ENCODE data around the gene PLPP3. TPM values are rescaled to one million over a fixed set of nuclear protein-coding genes. Genes with fewer than 3 reads are reported as not detected.
A peak's percentile ranks its signal among the peaks of the same experiment; 100 is the strongest.

Gene PLPP3
- total RNA-seq, 1 donor from 2014 or later: 4.9 TPM

- TF ChIP-seq CTCF (IDR thresholded peaks at IDR 0.05; ENCODE audit: insufficient read depth, low read length, poor library complexity, severe bottlenecking): no peak
- no peak for DNase-seq (ENCODE audit: low read depth)
- H3K4me3 ChIP-seq (ENCODE audit: low read depth, low read length): peak overlapping the region; percentile 82
Observed at GRCh38 chr1:56578138-56578962, 1.0 kb downstream of the PLPP3 start.

GRCh38 chr1:56577406-56578137 lies 1.8 kb downstream of the PLPP3 start:
- Histone ChIP-seq H3K27me3 (ENCODE audit: control insufficient read depth, insufficient read depth, low read length) (no peaks in the 10 kb centered on the region), H3K4me3 (ENCODE audit: low read depth, low read length) (peak overlapping the region; percentile 82), H3K36me3 (ENCODE audit: control insufficient read depth, insufficient read depth, low read length) (no peaks in the 10 kb centered on the region)
- no peak for DNase-seq (ENCODE audit: low read depth)
- TF ChIP-seq CTCF (IDR thresholded peaks at IDR 0.05; ENCODE audit: insufficient read depth, low read length, poor library complexity, severe bottlenecking): no peak

More at GRCh38 chr1:56578138-56578962, 1.0 kb downstream of the PLPP3 start:
- Histone ChIP-seq H3K27me3 (ENCODE audit: control insufficient read depth, insufficient read depth, low read length) (no peaks in the 10 kb centered on the region), H3K36me3 (ENCODE audit: control insufficient read depth, insufficient read depth, low read length) (no peaks in the 10 kb centered on the region)

GRCh38 chr1:56576880-56577405 lies 2.4 kb downstream of the PLPP3 start:
- Histone ChIP-seq H3K27me3 (ENCODE audit: control insufficient read depth, insufficient read depth, low read length) (no peaks in the 10 kb centered on the region), H3K4me3 (ENCODE audit: low read depth, low read length) (peak overlapping the region; percentile 8), H3K36me3 (ENCODE audit: control insufficient read depth, insufficient read depth, low read length) (no peaks in the 10 kb centered on the region)
- peak; percentile 36 for TF ChIP-seq CTCF (IDR thresholded peaks at IDR 0.05; ENCODE audit: insufficient read depth, low read length, poor library complexity, severe bottlenecking)
- DNase-seq (ENCODE audit: low read depth): no peak

- no peak for DNase-seq (ENCODE audit: low read depth)
- no peak for TF ChIP-seq CTCF (IDR thresholded peaks at IDR 0.05; ENCODE audit: insufficient read depth, low read length, poor library complexity, severe bottlenecking)
- Histone ChIP-seq H3K4me3 (ENCODE audit: low read depth, low read length) (no peak overlapping the region), H3K36me3 (ENCODE audit: control insufficient read depth, insufficient read depth, low read length) (no peaks in the 10 kb centered on the region), H3K27me3 (ENCODE audit: control insufficient read depth, insufficient read depth, low read length) (no peaks in the 10 kb centered on the region)
Observed at GRCh38 chr1:56575865-56576264, 3.5 kb downstream of the PLPP3 start.

GRCh38 chr1:56574794-56575193 lies 4.6 kb downstream of the PLPP3 start:
- TF ChIP-seq CTCF (IDR thresholded peaks at IDR 0.05; ENCODE audit: insufficient read depth, low read length, poor library complexity, severe bottlenecking): no peak
- DNase-seq (ENCODE audit: low read depth): no peak
- Histone ChIP-seq H3K36me3 (ENCODE audit: control insufficient read depth, insufficient read depth, low read length) (no peaks in the 10 kb centered on the region), H3K4me3 (ENCODE audit: low read depth, low read length) (no peak overlapping the region), H3K27me3 (ENCODE audit: control insufficient read depth, insufficient read depth, low read length) (no peaks in the 10 kb centered on the region)
